H9 (cell line): ENCODE results near the gene PPIF. TPM values are rescaled to one million over a fixed set of nuclear protein-coding genes. Genes with fewer than 3 reads are reported as not detected.

Experiments
- DNase-seq: peaks from one replicate; pipeline ENCODE4 v3.0.0-alpha.2; 2017
- H2AFZ ChIP-seq: one replicate; pipeline ENCODE4 v1.6.1; 2013; ENCODE audit warnings: mild to moderate bottlenecking, low read length, control low read depth, moderate library complexity
- H2AK5ac ChIP-seq: 2 replicates; pipeline ENCODE4 v1.6.1; 2013; ENCODE audit warnings: low read length, control low read depth, mixed read lengths; ENCODE audit not compliant: insufficient read length
- H2BK120ac ChIP-seq: one replicate; pipeline ENCODE4 v1.6.1; 2013; ENCODE audit warnings: low read depth, mild to moderate bottlenecking, low read length, control low read depth, inconsistent platforms; ENCODE audit not compliant: poor library complexity, severe bottlenecking
- H2BK12ac ChIP-seq: 2 replicates; pipeline ENCODE4 v1.6.1; 2013; ENCODE audit warnings: low read length, control low read depth, mixed read lengths, low read depth; ENCODE audit not compliant: insufficient read length
- H2BK15ac ChIP-seq: 2 replicates; pipeline ENCODE4 v1.6.1; 2013; ENCODE audit warnings: low read depth, low read length, control low read depth
- H2BK20ac ChIP-seq: one replicate; pipeline ENCODE4 v1.6.1; 2013; ENCODE audit warnings: low read depth, mild to moderate bottlenecking, low read length, control low read depth, inconsistent platforms; ENCODE audit not compliant: poor library complexity, severe bottlenecking
- H2BK5ac ChIP-seq: 2 replicates; pipeline ENCODE4 v1.6.1; 2013; ENCODE audit warnings: low read length, control low read depth, mixed read lengths; ENCODE audit not compliant: insufficient read length
- H3K14ac ChIP-seq: 2 replicates; pipeline ENCODE4 v1.6.1; 2013; ENCODE audit warnings: low read length, control low read depth; ENCODE audit not compliant: insufficient read depth
- H3K18ac ChIP-seq: 2 replicates; pipeline ENCODE4 v1.6.1; 2013; ENCODE audit warnings: low read depth, mild to moderate bottlenecking, mixed read lengths, low read length, control low read depth; ENCODE audit not compliant: insufficient read length
- H3K23ac ChIP-seq: 2 replicates; pipeline ENCODE4 v1.6.1; 2013; ENCODE audit warnings: low read length, control low read depth, mixed read lengths, low read depth; ENCODE audit not compliant: insufficient read length
- H3K23me2 ChIP-seq: 2 replicates; pipeline ENCODE4 v1.6.1; 2013; ENCODE audit warnings: low read depth, mild to moderate bottlenecking, mixed read lengths, low read length, control low read depth; ENCODE audit not compliant: insufficient read length, poor library complexity, severe bottlenecking
- H3K27ac ChIP-seq: 2 replicates; pipeline ENCODE4 v1.5.1; 2013; ENCODE audit warnings: low read length, control low read depth, mixed read lengths, low read depth; ENCODE audit not compliant: insufficient read length
- H3K27me3 ChIP-seq: 2 replicates; pipeline ENCODE4 v1.6.1; 2013; ENCODE audit warnings: low read length, control low read depth, inconsistent platforms; ENCODE audit not compliant: insufficient read depth
- H3K4ac ChIP-seq: 2 replicates; pipeline ENCODE4 v1.6.1; 2013; ENCODE audit warnings: low read depth, mild to moderate bottlenecking, control low read depth, inconsistent platforms, low read length, moderate library complexity
- H3K4me1 ChIP-seq: 2 replicates; pipeline ENCODE4 v1.6.1; 2013; ENCODE audit warnings: low read length, control low read depth, inconsistent platforms; ENCODE audit not compliant: insufficient read depth
- H3K4me2 ChIP-seq: 2 replicates; pipeline ENCODE4 v1.6.1; 2013; ENCODE audit warnings: low read length, control low read depth, mixed read lengths; ENCODE audit not compliant: insufficient read length, insufficient read depth
- H3K56ac ChIP-seq: 2 replicates; pipeline ENCODE4 v1.6.1; 2013; ENCODE audit warnings: low read depth, mild to moderate bottlenecking, mixed read lengths, low read length, control low read depth; ENCODE audit not compliant: insufficient read length
- H3K79me1 ChIP-seq: 2 replicates; pipeline ENCODE4 v1.6.1; 2013; ENCODE audit warnings: low read depth, mild to moderate bottlenecking, moderate library complexity, low read length, control low read depth, inconsistent platforms; ENCODE audit not compliant: insufficient read depth, poor library complexity, severe bottlenecking
- H3K79me2 ChIP-seq: 2 replicates; pipeline ENCODE4 v1.6.1; 2013; ENCODE audit warnings: low read length, control low read depth, inconsistent platforms; ENCODE audit not compliant: insufficient read depth
- H3K9ac ChIP-seq: 2 replicates; pipeline ENCODE4 v1.6.1; 2013; ENCODE audit warnings: low read length, control low read depth, mixed read lengths; ENCODE audit not compliant: insufficient read length; ENCODE audit errors: extremely low read depth
- H3K9me3 ChIP-seq: one replicate; pipeline ENCODE4 v1.6.1; 2013; ENCODE audit warnings: low read depth, low read length, inconsistent platforms; ENCODE audit not compliant: control insufficient read depth
- H3T11ph ChIP-seq: one replicate; pipeline ENCODE4 v1.6.1; 2013; ENCODE audit warnings: mild to moderate bottlenecking, low read length, control low read depth, inconsistent platforms
- H4K20me1 ChIP-seq: one replicate; pipeline ENCODE4 v1.6.1; 2013; ENCODE audit not compliant: control insufficient read depth, insufficient read length, insufficient read depth
- H4K5ac ChIP-seq: 2 replicates; pipeline ENCODE4 v1.6.1; 2013; ENCODE audit warnings: low read depth, mild to moderate bottlenecking, mixed read lengths, low read length, control low read depth; ENCODE audit not compliant: insufficient read length
- H4K8ac ChIP-seq: replicated peaks from 2 replicates; pipeline ENCODE4 v1.6.1; 2013; ENCODE audit warnings: low read length, control low read depth, mixed read lengths, low read depth; ENCODE audit not compliant: insufficient read length
- H4K91ac ChIP-seq: 2 replicates; pipeline ENCODE4 v1.6.1; 2013; ENCODE audit warnings: low read depth, mild to moderate bottlenecking, moderate library complexity, mixed read lengths, low read length, control low read depth; ENCODE audit not compliant: insufficient read length
- H3K27ac Mint-ChIP-seq, 3 experiments: 2 replicates in 2 of 3; 3 replicates in 1 of 3; pipeline ENCODE4 v1.8.0; 2020 to 2021; ENCODE audit warnings: mixed read lengths in 3 of 3, mild to moderate bottlenecking in 1 of 3, moderate library complexity in 1 of 3
- H3K27me3 Mint-ChIP-seq: 2 replicates; pipeline ENCODE4 v1.8.0; 2021; ENCODE audit warnings: low read depth, mild to moderate bottlenecking, moderate library complexity, mixed read lengths
- H3K36me3 Mint-ChIP-seq, 3 experiments: 2 replicates in 2 of 3; 3 replicates in 1 of 3; pipeline ENCODE4 v1.8.0; 2020 to 2021; ENCODE audit warnings: low read depth in 3 of 3, mixed read lengths in 3 of 3; ENCODE audit not compliant: insufficient read depth in 1 of 3
- H3K4me1 Mint-ChIP-seq, 2 experiments: 2 replicates each; pipeline ENCODE4 v1.8.0; 2020; ENCODE audit warnings: mixed read lengths in 2 of 2
- H3K4me3 Mint-ChIP-seq, 2 experiments: 2 replicates in 1 of 2; 3 replicates in 1 of 2; pipeline ENCODE4 v1.8.0; 2020 to 2021; ENCODE audit warnings: mild to moderate bottlenecking in 2 of 2, mixed read lengths in 2 of 2, moderate library complexity in 1 of 2
- H3K9me3 Mint-ChIP-seq, 2 experiments: 2 replicates in 1 of 2; 3 replicates in 1 of 2; pipeline ENCODE4 v1.8.0; 2020; ENCODE audit warnings: mild to moderate bottlenecking in 2 of 2, mixed read lengths in 2 of 2, moderate library complexity in 1 of 2
- CTCF ChIP-seq: fragments of 200-600 bp; sonication (generic); conservative IDR thresholded peaks from 3 replicates; pipeline ENCODE4 v1.8.0; 2021; ENCODE audit warnings: antibody characterized with exemption, mild to moderate bottlenecking
- WGBS: extraction: QIAGEN DNeasy Blood & Tissue Kit; methylation state at CpG from one replicate; pipeline ENCODE4 v1.1.7; 2013; ENCODE audit warnings: missing lambda C conversion rate, low lambda C conversion rate, mixed read lengths; ENCODE audit not compliant: insufficient read length; ENCODE audit errors: extremely low coverage; 5-methylcytosine and 5-hydroxymethylcytosine counted together
- total RNA-seq: library from RNA; stranded (reverse); gene quantifications from 2 replicates; pipeline ENCODE4 v1.2.1, GENCODE V29; 2021

PPIF gene
- total RNA-seq, 1 experiment from 2014 or later = 79.7 TPM

DNA sequence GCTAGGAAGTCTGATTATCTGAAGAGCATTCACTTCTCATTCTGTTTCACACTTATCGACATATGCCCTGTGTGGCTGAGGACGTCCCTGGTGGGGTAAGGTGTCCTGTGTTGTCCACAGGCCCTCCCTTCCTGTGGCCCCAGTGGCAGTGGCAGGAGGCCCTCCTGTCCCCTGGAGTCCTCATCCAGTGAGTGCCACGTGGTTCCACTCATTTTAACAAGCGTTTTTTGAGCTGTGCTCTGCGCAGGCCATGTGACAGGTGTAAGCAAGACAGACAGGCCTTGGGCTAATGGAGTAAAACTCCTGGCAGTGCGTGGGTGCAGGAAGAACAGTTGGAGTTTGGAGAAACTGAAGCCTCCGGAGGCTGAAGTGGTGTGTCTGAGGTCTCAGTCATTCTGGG, 39.3 kb upstream of the PPIF start:
- H2BK12ac ChIP-seq = no peak overlapping the region
- Mint-ChIP-seq H3K9me3 (no peaks in the 10 kb centered on the region), H3K27me3 (no peaks in the 10 kb centered on the region; the same call in 1 of the 2 replicates), H3K4me3 (no peak overlapping the region), H3K4me1 (peaks cover 0 to 3% of the 10 kb centered on the region in 2 experiments; a peak in 2 of 4 replicates), H3K27ac (no peak overlapping the region; a peak in 1 of 7 replicates), H3K36me3 (peaks cover 21 to 77% (median 44%) of the 10 kb centered on the region in 3 experiments)
- no peak overlapping the region for H3K18ac ChIP-seq
- no peak overlapping the region for H2AFZ ChIP-seq
- no peaks in the 10 kb centered on the region for H3K79me2 ChIP-seq
- no peak overlapping the region for H3K56ac ChIP-seq
- no peak for DNase-seq
- WGBS = no CpG with 5 or more reads among the region's 7 CpGs
- H4K5ac ChIP-seq = no peak overlapping the region
- no peak overlapping the region for H3K4ac ChIP-seq
- no peak overlapping the region for H2AK5ac ChIP-seq
- H3K4me1 ChIP-seq = no peaks in the 10 kb centered on the region
- no peaks in the 10 kb centered on the region for H3K23me2 ChIP-seq
- no peak overlapping the region for H3T11ph ChIP-seq
- no peaks in the 10 kb centered on the region for H4K20me1 ChIP-seq
- H4K8ac ChIP-seq = no peak overlapping the region
- no peaks in the 10 kb centered on the region for H3K79me1 ChIP-seq
- H3K9ac ChIP-seq = no peak overlapping the region
- no peak overlapping the region for H2BK20ac ChIP-seq
- H3K23ac ChIP-seq = no peak overlapping the region
- no peak overlapping the region for H2BK15ac ChIP-seq
- no peaks in the 10 kb centered on the region for H3K27me3 ChIP-seq
- no peak overlapping the region for H2BK5ac ChIP-seq
- H3K27ac ChIP-seq = no peak overlapping the region
- no peak overlapping the region for H3K14ac ChIP-seq
- H3K9me3 ChIP-seq = no peaks in the 10 kb centered on the region
- no peak overlapping the region for H4K91ac ChIP-seq
- no peak overlapping the region for H3K4me2 ChIP-seq
- no peak overlapping the region for H2BK120ac ChIP-seq
- no peak for TF ChIP-seq CTCF
